T-helper 1 cell treated with Interleukin-12 subunit alpha and Interleukin-12 subunit beta and Interleukin-4 antibody, amounts not matched to agents 30 ng/mL and 1 ng/mL, for 36 hours (primary cell): ENCODE data around the gene WNT9A. TPM values are rescaled to one million over a fixed set of nuclear protein-coding genes. Genes with fewer than 3 reads are reported as not detected.
"Not testable (repeated sequence)": the region's sequence is repeated elsewhere in the genome, so short reads cannot be mapped to it uniquely, and the experiment has no call there.

Experiments
- intact Hi-C: fragments of 100-400 bp; cut with micrococcal nuclease; formaldehyde crosslinking; loops from one replicate; pipeline ENCODE4 v1.15.1; 2024
- total RNA-seq: library from RNA; stranded (reverse); gene quantifications from 2 replicates; pipeline ENCODE4 v1.2.3, GENCODE V29; 2022

Gene WNT9A
- total RNA-seq, 1 donor from 2014 or later, result 0.27 TPM

DNA sequence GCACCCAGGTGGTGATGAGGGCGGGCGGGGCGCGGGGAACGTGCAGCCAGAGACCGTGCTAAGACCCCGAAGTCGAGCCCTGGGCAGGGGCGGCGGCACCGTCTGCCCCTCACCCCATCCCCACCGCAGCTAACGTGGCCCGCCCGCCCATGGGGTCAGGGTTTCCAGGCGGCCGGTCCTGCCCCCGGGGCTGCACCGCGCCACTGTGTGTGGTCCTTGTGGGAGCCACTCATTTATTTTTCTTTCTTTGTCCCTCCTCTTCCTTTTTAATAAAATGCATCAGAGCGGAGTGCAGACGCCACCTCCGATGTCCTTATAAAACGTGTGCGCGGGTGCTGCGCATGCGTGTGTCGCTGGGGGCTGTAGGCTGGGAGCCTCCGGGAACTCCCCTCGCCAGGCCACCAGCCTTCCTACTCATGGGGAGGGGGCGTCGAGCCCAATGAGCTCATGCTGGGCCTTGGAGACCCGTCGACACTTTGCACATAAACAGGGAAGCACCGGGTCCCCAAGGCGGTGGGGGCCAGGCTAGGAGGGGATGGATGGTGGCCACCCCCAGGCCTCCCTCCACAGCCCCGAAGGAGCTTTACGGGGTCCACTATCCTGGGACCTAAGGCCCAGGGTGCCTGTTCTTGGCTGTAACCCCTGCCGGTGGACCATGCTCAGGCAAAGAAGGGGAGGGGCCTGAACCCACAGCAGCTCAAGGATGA lies 59.9 kb downstream of the WNT9A start:
- intact Hi-C loops, result loop anchor here (1.0 to 5.0 kb wide), 2 partner anchors 101 to 126 kb away; no protein-coding TSS in a partner anchor

- intact Hi-C loops, result loop anchor here (1.0 to 5.0 kb wide), 2 partner anchors 100 to 125 kb away; no protein-coding TSS in a partner anchor
Observed at GRCh38 chr1:227886993-227887696, 60.6 kb downstream of the WNT9A start.

GRCh38 chr1:227886503-227886961 lies 61.2 kb downstream of the WNT9A start:
- intact Hi-C loops, result loop anchor here (5.0 kb wide), 1 partner anchor 99 kb away; no protein-coding TSS in a partner anchor

GRCh38 chr1:227885648-227886502 lies 61.9 kb downstream of the WNT9A start:
- intact Hi-C loops, result loop anchor here (5.0 kb wide), 1 partner anchor 99 kb away; no protein-coding TSS in a partner anchor

DNA sequence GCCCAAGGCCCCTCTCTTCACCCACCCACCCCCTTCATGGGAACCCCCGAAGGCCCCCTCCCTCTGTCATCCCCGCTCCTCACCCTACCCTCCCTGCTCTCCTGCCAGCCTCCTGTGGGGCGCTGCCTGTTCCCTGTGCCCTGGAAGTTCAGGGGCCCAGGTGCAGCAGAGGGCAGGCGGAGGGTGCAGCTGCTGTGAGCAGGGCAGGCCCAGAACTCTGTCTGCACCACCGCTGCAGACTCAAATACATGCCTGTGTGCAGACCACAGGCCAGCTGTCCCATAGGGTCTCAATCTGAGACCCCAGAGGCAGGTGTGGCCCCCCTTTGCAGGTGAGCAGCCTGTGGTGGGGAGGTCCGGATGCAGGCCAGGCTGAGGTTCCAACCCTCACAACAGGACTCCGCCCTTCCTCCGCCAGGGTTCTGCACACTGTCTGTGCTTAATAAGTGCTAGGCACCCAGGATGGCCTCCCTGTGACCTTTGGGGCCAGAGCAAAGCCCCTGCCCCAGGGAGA lies 62.5 kb downstream of the WNT9A start:
- intact Hi-C loops, result loop anchor here (5.0 kb wide), 1 partner anchor 98 kb away; no protein-coding TSS in a partner anchor

- intact Hi-C loops, result loop anchor here (5.0 kb wide), 1 partner anchor 97 kb away; no protein-coding TSS in a partner anchor
Observed at GRCh38 chr1:227884370-227885134, 63.2 kb downstream of the WNT9A start.

GRCh38 chr1:227883641-227884301 lies 64.0 kb downstream of the WNT9A start:
- intact Hi-C loops, result no loop called here

- intact Hi-C loops, result no loop called here
Observed at GRCh38 chr1:227883073-227883520, 64.6 kb downstream of the WNT9A start.

DNA sequence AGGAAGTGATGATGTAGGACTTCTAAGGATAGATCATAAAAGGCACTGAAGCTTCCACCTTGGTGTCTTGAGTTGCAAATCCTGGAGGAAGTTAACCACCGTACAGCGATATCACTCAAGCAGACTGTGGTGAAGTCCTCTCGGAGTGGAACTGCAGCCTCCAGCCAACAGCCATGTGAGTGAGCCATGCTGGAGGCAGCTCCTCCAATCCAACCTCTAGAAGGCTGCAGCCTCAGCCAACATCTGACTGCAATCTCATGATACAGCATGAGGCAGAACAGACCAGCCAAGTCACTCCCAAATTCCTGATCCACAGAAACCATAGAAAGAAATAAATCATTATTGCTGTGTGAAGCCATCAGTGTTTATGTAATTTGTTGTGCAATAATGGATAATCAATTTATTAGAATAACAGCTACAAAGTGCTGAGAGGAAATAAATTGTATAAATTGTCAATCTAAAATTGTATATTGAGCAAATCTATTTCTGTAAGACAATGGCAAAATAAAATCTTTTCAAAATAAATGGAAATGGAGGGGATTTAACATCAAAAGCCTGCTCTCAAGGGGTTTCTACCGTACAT lies 67.3 kb downstream of the WNT9A start:
- intact Hi-C loops, result no loop called here

- intact Hi-C loops, result not testable (repeated sequence)
Observed at GRCh38 chr1:227877810-227878209, 69.9 kb downstream of the WNT9A start.

- intact Hi-C loops, result not testable (repeated sequence)
Observed at GRCh38 chr1:227871892-227872291, 75.8 kb downstream of the WNT9A start.

GRCh38 chr1:227870366-227870765 lies 77.4 kb downstream of the WNT9A start:
- intact Hi-C loops, result no loop called here

GRCh38 chr1:227869851-227870305 lies 77.9 kb downstream of the WNT9A start:
- intact Hi-C loops, result no loop called here

DNA sequence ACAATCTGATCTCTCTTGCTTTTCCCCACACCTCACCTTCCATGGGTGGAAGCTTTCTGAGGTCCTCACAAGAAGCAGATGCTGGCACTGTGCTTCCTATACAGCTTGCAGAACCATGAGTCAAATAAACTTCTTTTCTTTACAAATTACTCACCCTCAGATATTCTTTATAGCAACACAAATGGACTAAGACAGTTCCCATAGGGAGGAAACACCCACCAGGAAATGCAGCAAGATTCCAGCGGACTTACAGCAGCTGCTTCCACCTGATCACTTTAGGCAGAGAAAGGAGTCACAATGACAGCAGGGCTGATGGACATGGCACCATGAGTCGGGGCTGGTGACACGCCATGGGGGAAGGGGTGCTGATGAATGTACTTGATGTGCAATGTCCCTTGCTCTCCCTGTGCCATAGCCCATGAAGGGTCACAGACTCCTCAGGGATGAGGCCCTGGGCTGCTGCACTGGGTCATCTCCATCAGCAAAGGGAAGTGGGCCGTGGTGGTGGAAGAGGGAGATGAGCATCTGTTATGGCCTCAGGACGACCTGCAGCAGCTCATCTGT lies 78.4 kb downstream of the WNT9A start:
- intact Hi-C loops, result no loop called here

Other genes starting within 250 kb of the WNT9A start
- 24.5 and 25.6 TPM in 2 replicates for gene JMJD4, start 212.6 kb downstream of the WNT9A start, total RNA-seq
- gene SNAP47, start 212.5 kb downstream of the WNT9A start, total RNA-seq, result 36.1 and 38.4 TPM in 2 replicates
- not detected in 2 replicates for gene PRSS38, start 132.3 kb downstream of the WNT9A start, total RNA-seq
- gene WNT3A, start 59.1 kb upstream of the WNT9A start, total RNA-seq, result not detected in 2 replicates
- gene ARF1, start 134.8 kb upstream of the WNT9A start, total RNA-seq, result 360 and 366 TPM in 2 replicates
- gene C1orf35, start 155.4 kb upstream of the WNT9A start, total RNA-seq, result 17.4 and 19.0 TPM in 2 replicates
- 34.6 and 41.1 TPM in 2 replicates for gene MRPL55, start 161.4 kb upstream of the WNT9A start, total RNA-seq
- gene GUK1, start 192.3 kb upstream of the WNT9A start, total RNA-seq, result 227 and 238 TPM in 2 replicates
- 0.88 and 1.0 TPM in 2 replicates for gene GJC2, start 202.0 kb upstream of the WNT9A start, total RNA-seq
- 7.1 and 8.0 TPM in 2 replicates for gene IBA57, start 217.9 kb upstream of the WNT9A start, total RNA-seq